Lower leg skin (tissue), 4 donors: ENCODE data around the gene HTD2. TPM values are rescaled to one million over a fixed set of nuclear protein-coding genes. Genes with fewer than 3 reads are reported as not detected.
"Not testable (repeated sequence)": the region's sequence is repeated elsewhere in the genome, so short reads cannot be mapped to it uniquely, and the experiment has no call there.

Experiments used
- DNase-seq, 2 donors: peaks; one replicate each; pipeline ENCODE4 v3.0.0-alpha.2; 2019; ENCODE audit warnings: low spot score in 2 of 2
- H3K4me3 ChIP-seq: fragments of 200-600 bp; sonication (generic); 2 replicates; pipeline ENCODE4 v1.5.1; 2017; ENCODE audit warnings: mild to moderate bottlenecking, low read depth; ENCODE audit not compliant: poor library complexity, severe bottlenecking
- POLR2A ChIP-seq, 2 donors: fragments of 450-650 bp; IDR thresholded peaks; one replicate each; pipeline ENCODE4 v1.6.1; 2016 to 2017; ENCODE audit warnings: antibody characterized with exemption in 2 of 2, mild to moderate bottlenecking in 1 of 2, moderate library complexity in 1 of 2
- WGBS, 2 donors: methylation state at CpG; one replicate each; pipeline ENCODE4 v1.1.5; 2018; 5-methylcytosine and 5-hydroxymethylcytosine counted together
- intact Hi-C: fragments of 100-400 bp; cut with DNase I; formaldehyde crosslinking; loops from one replicate; pipeline ENCODE4 v1.15.0; 2023; ENCODE audit warnings: low total_unique reads
- total RNA-seq, 4 donors: library from RNA; depleted of rRNA; stranded (reverse); fragments of >200 nt; gene quantifications; one replicate each; pipeline ENCODE4 v1.1.0, GENCODE V29; 2016
- TF ChIP-seq, protein P1 (sequence below), 3 donors: fragments of 450-650 bp; IDR thresholded peaks; one replicate each; pipeline ENCODE4 v1.5.1; 2016; ENCODE audit warnings: antibody characterized with exemption in 3 of 3, mild to moderate bottlenecking in 3 of 3, moderate library complexity in 2 of 3

Gene HTD2
- total RNA-seq, 4 donors from 2014 or later = 9.5 to 17.7 (median 12.7) TPM

GRCh38 chr3:58274027-58274614, 32.2 kb upstream of the HTD2 start:
- no peak for DNase-seq
- WGBS, 2 donors = 71% methylated on average over 3 of the region's 3 CpGs
- no peak overlapping the region for H3K4me3 ChIP-seq
- no peak for TF ChIP-seq POLR2A (IDR thresholded peaks at IDR 0.05)
- TF ChIP-seq, protein P1, sequence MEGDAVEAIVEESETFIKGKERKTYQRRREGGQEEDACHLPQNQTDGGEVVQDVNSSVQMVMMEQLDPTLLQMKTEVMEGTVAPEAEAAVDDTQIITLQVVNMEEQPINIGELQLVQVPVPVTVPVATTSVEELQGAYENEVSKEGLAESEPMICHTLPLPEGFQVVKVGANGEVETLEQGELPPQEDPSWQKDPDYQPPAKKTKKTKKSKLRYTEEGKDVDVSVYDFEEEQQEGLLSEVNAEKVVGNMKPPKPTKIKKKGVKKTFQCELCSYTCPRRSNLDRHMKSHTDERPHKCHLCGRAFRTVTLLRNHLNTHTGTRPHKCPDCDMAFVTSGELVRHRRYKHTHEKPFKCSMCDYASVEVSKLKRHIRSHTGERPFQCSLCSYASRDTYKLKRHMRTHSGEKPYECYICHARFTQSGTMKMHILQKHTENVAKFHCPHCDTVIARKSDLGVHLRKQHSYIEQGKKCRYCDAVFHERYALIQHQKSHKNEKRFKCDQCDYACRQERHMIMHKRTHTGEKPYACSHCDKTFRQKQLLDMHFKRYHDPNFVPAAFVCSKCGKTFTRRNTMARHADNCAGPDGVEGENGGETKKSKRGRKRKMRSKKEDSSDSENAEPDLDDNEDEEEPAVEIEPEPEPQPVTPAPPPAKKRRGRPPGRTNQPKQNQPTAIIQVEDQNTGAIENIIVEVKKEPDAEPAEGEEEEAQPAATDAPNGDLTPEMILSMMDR (IDR thresholded peaks at IDR 0.05) = no peak
- intact Hi-C loops = no loop called here

GRCh38 chr3:58281069-58281468, 25.3 kb upstream of the HTD2 start:
- 87 to 91% methylated on average over 7 of the region's 7 CpGs for WGBS, 2 donors
- no peak for TF ChIP-seq POLR2A (IDR thresholded peaks at IDR 0.05)
- TF ChIP-seq, protein P1 (IDR thresholded peaks at IDR 0.05) = no peak
- intact Hi-C loops = no loop called here
- no peak overlapping the region for H3K4me3 ChIP-seq
- DNase-seq = no peak

- peak in 1 of 2 donors; percentile 37 for DNase-seq
- WGBS, 2 donors = 87 to 88% methylated on average over 7 of the region's 7 CpGs
- intact Hi-C loops = no loop called here
These were observed 21.0 kb upstream of the HTD2 start for GRCh38 chr3:58285334-58285733.

DNA sequence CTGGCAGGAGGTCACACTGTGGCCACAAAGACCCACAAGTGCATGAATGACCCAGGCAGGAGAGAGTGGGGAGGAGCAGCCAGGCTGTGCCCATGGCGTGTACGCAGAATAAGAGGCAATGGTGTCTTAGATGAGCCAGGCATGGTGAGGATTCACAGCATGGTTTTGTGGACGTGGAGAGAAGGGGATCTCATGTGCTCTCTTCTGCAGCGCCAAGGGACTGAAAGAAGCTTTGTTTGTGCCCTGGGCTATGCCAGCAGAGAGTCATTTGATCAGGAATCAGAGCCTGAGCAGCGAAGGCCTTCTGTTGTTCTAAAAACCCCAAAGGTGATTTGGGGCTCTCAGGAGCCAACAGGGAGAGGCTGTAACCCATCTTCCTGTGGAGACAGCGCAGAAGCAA, 19.0 kb upstream of the HTD2 start:
- intact Hi-C loops = no loop called here
- 87 to 92% methylated on average over 6 of the region's 6 CpGs for WGBS, 2 donors
- TF ChIP-seq, protein P1 (IDR thresholded peaks at IDR 0.05) = no peak
- no peak for TF ChIP-seq POLR2A (IDR thresholded peaks at IDR 0.05)
- no peak overlapping the region for H3K4me3 ChIP-seq
- no peak for DNase-seq

More at GRCh38 chr3:58285334-58285733, 21.0 kb upstream of the HTD2 start:
- no peak overlapping the region for H3K4me3 ChIP-seq
- TF ChIP-seq, protein P1 (IDR thresholded peaks at IDR 0.05) = no peak
- no peak for TF ChIP-seq POLR2A (IDR thresholded peaks at IDR 0.05)

- TF ChIP-seq POLR2A (IDR thresholded peaks at IDR 0.05) = no peak
- TF ChIP-seq, protein P1 (IDR thresholded peaks at IDR 0.05) = no peak
- intact Hi-C loops = no loop called here
- no peak for DNase-seq
- H3K4me3 ChIP-seq = no peak overlapping the region
- 77 to 89% methylated on average over 4 of the region's 4 CpGs for WGBS, 2 donors
These were observed 18.1 kb upstream of the HTD2 start for GRCh38 chr3:58288011-58288728.

GRCh38 chr3:58288964-58289613, 17.2 kb upstream of the HTD2 start:
- 67 to 68% methylated on average over 4 of the region's 4 CpGs for WGBS, 2 donors
- DNase-seq, H3K4me3 ChIP-seq, intact Hi-C loops: not testable (repeated sequence)

DNA sequence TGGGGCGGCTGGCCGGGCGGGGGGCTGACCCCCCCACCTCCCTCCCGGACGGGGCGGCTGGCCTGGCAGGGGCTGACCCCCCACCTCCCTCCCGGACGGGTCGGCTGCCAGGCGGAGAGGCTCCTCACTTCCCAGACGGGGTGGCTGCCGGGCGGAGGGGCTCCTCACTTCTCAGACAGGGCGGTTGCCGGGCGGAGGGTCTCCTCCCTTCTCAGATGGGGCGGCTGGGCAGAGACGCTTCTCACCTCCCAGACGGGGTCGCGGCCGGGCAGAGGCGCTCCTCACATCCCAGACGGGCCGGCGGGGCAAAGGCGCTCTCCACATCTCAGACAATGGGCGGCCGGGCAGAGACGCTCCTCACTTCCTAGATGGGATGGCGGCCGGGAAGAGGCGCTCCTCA, 15.9 kb upstream of the HTD2 start:
- intact Hi-C loops, DNase-seq, H3K4me3 ChIP-seq: not testable (repeated sequence)
- no CpG with 5 or more reads among the region's 33 CpGs for WGBS, 2 donors
